H9 (cell line): ENCODE results near the gene ST8SIA5. TPM values are rescaled to one million over a fixed set of nuclear protein-coding genes. Genes with fewer than 3 reads are reported as not detected.

ENCODE experiments used
- DNase-seq: peaks from one replicate; pipeline ENCODE4 v3.0.0-alpha.2; 2017
- H2AFZ ChIP-seq: one replicate; pipeline ENCODE4 v1.6.1; 2013; ENCODE audit warnings: mild to moderate bottlenecking, low read length, control low read depth, moderate library complexity
- H2AK5ac ChIP-seq: 2 replicates; pipeline ENCODE4 v1.6.1; 2013; ENCODE audit warnings: low read length, control low read depth, mixed read lengths; ENCODE audit not compliant: insufficient read length
- H2BK120ac ChIP-seq: one replicate; pipeline ENCODE4 v1.6.1; 2013; ENCODE audit warnings: low read depth, mild to moderate bottlenecking, low read length, control low read depth, inconsistent platforms; ENCODE audit not compliant: poor library complexity, severe bottlenecking
- H2BK12ac ChIP-seq: 2 replicates; pipeline ENCODE4 v1.6.1; 2013; ENCODE audit warnings: low read length, control low read depth, mixed read lengths, low read depth; ENCODE audit not compliant: insufficient read length
- H2BK15ac ChIP-seq: 2 replicates; pipeline ENCODE4 v1.6.1; 2013; ENCODE audit warnings: low read depth, low read length, control low read depth
- H2BK20ac ChIP-seq: one replicate; pipeline ENCODE4 v1.6.1; 2013; ENCODE audit warnings: low read depth, mild to moderate bottlenecking, low read length, control low read depth, inconsistent platforms; ENCODE audit not compliant: poor library complexity, severe bottlenecking
- H2BK5ac ChIP-seq: 2 replicates; pipeline ENCODE4 v1.6.1; 2013; ENCODE audit warnings: low read length, control low read depth, mixed read lengths; ENCODE audit not compliant: insufficient read length
- H3K14ac ChIP-seq: 2 replicates; pipeline ENCODE4 v1.6.1; 2013; ENCODE audit warnings: low read length, control low read depth; ENCODE audit not compliant: insufficient read depth
- H3K18ac ChIP-seq: 2 replicates; pipeline ENCODE4 v1.6.1; 2013; ENCODE audit warnings: low read depth, mild to moderate bottlenecking, mixed read lengths, low read length, control low read depth; ENCODE audit not compliant: insufficient read length
- H3K23ac ChIP-seq: 2 replicates; pipeline ENCODE4 v1.6.1; 2013; ENCODE audit warnings: low read length, control low read depth, mixed read lengths, low read depth; ENCODE audit not compliant: insufficient read length
- H3K23me2 ChIP-seq: 2 replicates; pipeline ENCODE4 v1.6.1; 2013; ENCODE audit warnings: low read depth, mild to moderate bottlenecking, mixed read lengths, low read length, control low read depth; ENCODE audit not compliant: insufficient read length, poor library complexity, severe bottlenecking
- H3K27ac ChIP-seq: 2 replicates; pipeline ENCODE4 v1.5.1; 2013; ENCODE audit warnings: low read length, control low read depth, mixed read lengths, low read depth; ENCODE audit not compliant: insufficient read length
- H3K27me3 ChIP-seq: 2 replicates; pipeline ENCODE4 v1.6.1; 2013; ENCODE audit warnings: low read length, control low read depth, inconsistent platforms; ENCODE audit not compliant: insufficient read depth
- H3K4ac ChIP-seq: 2 replicates; pipeline ENCODE4 v1.6.1; 2013; ENCODE audit warnings: low read depth, mild to moderate bottlenecking, control low read depth, inconsistent platforms, low read length, moderate library complexity
- H3K4me1 ChIP-seq: 2 replicates; pipeline ENCODE4 v1.6.1; 2013; ENCODE audit warnings: low read length, control low read depth, inconsistent platforms; ENCODE audit not compliant: insufficient read depth
- H3K4me2 ChIP-seq: 2 replicates; pipeline ENCODE4 v1.6.1; 2013; ENCODE audit warnings: low read length, control low read depth, mixed read lengths; ENCODE audit not compliant: insufficient read length, insufficient read depth
- H3K56ac ChIP-seq: 2 replicates; pipeline ENCODE4 v1.6.1; 2013; ENCODE audit warnings: low read depth, mild to moderate bottlenecking, mixed read lengths, low read length, control low read depth; ENCODE audit not compliant: insufficient read length
- H3K79me1 ChIP-seq: 2 replicates; pipeline ENCODE4 v1.6.1; 2013; ENCODE audit warnings: low read depth, mild to moderate bottlenecking, moderate library complexity, low read length, control low read depth, inconsistent platforms; ENCODE audit not compliant: insufficient read depth, poor library complexity, severe bottlenecking
- H3K79me2 ChIP-seq: 2 replicates; pipeline ENCODE4 v1.6.1; 2013; ENCODE audit warnings: low read length, control low read depth, inconsistent platforms; ENCODE audit not compliant: insufficient read depth
- H3K9ac ChIP-seq: 2 replicates; pipeline ENCODE4 v1.6.1; 2013; ENCODE audit warnings: low read length, control low read depth, mixed read lengths; ENCODE audit not compliant: insufficient read length; ENCODE audit errors: extremely low read depth
- H3K9me3 ChIP-seq: one replicate; pipeline ENCODE4 v1.6.1; 2013; ENCODE audit warnings: low read depth, low read length, inconsistent platforms; ENCODE audit not compliant: control insufficient read depth
- H3T11ph ChIP-seq: one replicate; pipeline ENCODE4 v1.6.1; 2013; ENCODE audit warnings: mild to moderate bottlenecking, low read length, control low read depth, inconsistent platforms
- H4K20me1 ChIP-seq: one replicate; pipeline ENCODE4 v1.6.1; 2013; ENCODE audit not compliant: control insufficient read depth, insufficient read length, insufficient read depth
- H4K5ac ChIP-seq: 2 replicates; pipeline ENCODE4 v1.6.1; 2013; ENCODE audit warnings: low read depth, mild to moderate bottlenecking, mixed read lengths, low read length, control low read depth; ENCODE audit not compliant: insufficient read length
- H4K8ac ChIP-seq: replicated peaks from 2 replicates; pipeline ENCODE4 v1.6.1; 2013; ENCODE audit warnings: low read length, control low read depth, mixed read lengths, low read depth; ENCODE audit not compliant: insufficient read length
- H4K91ac ChIP-seq: 2 replicates; pipeline ENCODE4 v1.6.1; 2013; ENCODE audit warnings: low read depth, mild to moderate bottlenecking, moderate library complexity, mixed read lengths, low read length, control low read depth; ENCODE audit not compliant: insufficient read length
- H3K27ac Mint-ChIP-seq, 3 experiments: 2 replicates in 2 of 3; 3 replicates in 1 of 3; pipeline ENCODE4 v1.8.0; 2020 to 2021; ENCODE audit warnings: mixed read lengths in 3 of 3, mild to moderate bottlenecking in 1 of 3, moderate library complexity in 1 of 3
- H3K27me3 Mint-ChIP-seq: 2 replicates; pipeline ENCODE4 v1.8.0; 2021; ENCODE audit warnings: low read depth, mild to moderate bottlenecking, moderate library complexity, mixed read lengths
- H3K36me3 Mint-ChIP-seq, 3 experiments: 2 replicates in 2 of 3; 3 replicates in 1 of 3; pipeline ENCODE4 v1.8.0; 2020 to 2021; ENCODE audit warnings: low read depth in 3 of 3, mixed read lengths in 3 of 3; ENCODE audit not compliant: insufficient read depth in 1 of 3
- H3K4me1 Mint-ChIP-seq, 2 experiments: 2 replicates each; pipeline ENCODE4 v1.8.0; 2020; ENCODE audit warnings: mixed read lengths in 2 of 2
- H3K4me3 Mint-ChIP-seq, 2 experiments: 2 replicates in 1 of 2; 3 replicates in 1 of 2; pipeline ENCODE4 v1.8.0; 2020 to 2021; ENCODE audit warnings: mild to moderate bottlenecking in 2 of 2, mixed read lengths in 2 of 2, moderate library complexity in 1 of 2
- H3K9me3 Mint-ChIP-seq, 2 experiments: 2 replicates in 1 of 2; 3 replicates in 1 of 2; pipeline ENCODE4 v1.8.0; 2020; ENCODE audit warnings: mild to moderate bottlenecking in 2 of 2, mixed read lengths in 2 of 2, moderate library complexity in 1 of 2
- CTCF ChIP-seq: fragments of 200-600 bp; sonication (generic); conservative IDR thresholded peaks from 3 replicates; pipeline ENCODE4 v1.8.0; 2021; ENCODE audit warnings: antibody characterized with exemption, mild to moderate bottlenecking
- WGBS: extraction: QIAGEN DNeasy Blood & Tissue Kit; methylation state at CpG from one replicate; pipeline ENCODE4 v1.1.7; 2013; ENCODE audit warnings: missing lambda C conversion rate, low lambda C conversion rate, mixed read lengths; ENCODE audit not compliant: insufficient read length; ENCODE audit errors: extremely low coverage; 5-methylcytosine and 5-hydroxymethylcytosine counted together
- total RNA-seq: library from RNA; stranded (reverse); gene quantifications from 2 replicates; pipeline ENCODE4 v1.2.1, GENCODE V29; 2021

The ST8SIA5 gene
- total RNA-seq, 1 experiment from 2014 or later, result 0.63 TPM

GRCh38 chr18:46771141-46771540, 14.3 kb upstream of the ST8SIA5 start:
- Mint-ChIP-seq H3K36me3 (no peaks in the 10 kb centered on the region), H3K4me3 (no peak overlapping the region), H3K27ac (no peak overlapping the region), H3K27me3 (peaks cover 4% of the 10 kb centered on the region), H3K9me3 (no peaks in the 10 kb centered on the region), H3K4me1 (peaks cover 36 to 39% of the 10 kb centered on the region in 2 experiments)
- WGBS, result no CpG with 5 or more reads among the region's 3 CpGs
- no peaks in the 10 kb centered on the region for H3K9me3 ChIP-seq
- no peak overlapping the region for H3K56ac ChIP-seq
- H3K27ac ChIP-seq, result no peak overlapping the region
- no peak overlapping the region for H4K8ac ChIP-seq
- H3K79me2 ChIP-seq, result no peaks in the 10 kb centered on the region
- H3K9ac ChIP-seq, result no peak overlapping the region
- H3K4ac ChIP-seq, result no peak overlapping the region
- no peak for DNase-seq
- no peak overlapping the region for H2AK5ac ChIP-seq
- no peak overlapping the region for H2BK15ac ChIP-seq
- H3K23me2 ChIP-seq, result no peaks in the 10 kb centered on the region
- H3K4me1 ChIP-seq, result peaks cover 3% of the 10 kb centered on the region; the same call in 1 of the 2 replicates
- H3K27me3 ChIP-seq, result no peaks in the 10 kb centered on the region
- no peak overlapping the region for H2AFZ ChIP-seq
- H2BK120ac ChIP-seq, result no peak overlapping the region
- no peak overlapping the region for H3K4me2 ChIP-seq
- TF ChIP-seq CTCF, result no peak
- no peak overlapping the region for H3T11ph ChIP-seq
- H3K18ac ChIP-seq, result no peak overlapping the region
- no peak overlapping the region for H2BK5ac ChIP-seq
- H4K91ac ChIP-seq, result no peak overlapping the region
- no peak overlapping the region for H2BK20ac ChIP-seq
- H3K79me1 ChIP-seq, result no peaks in the 10 kb centered on the region
- no peak overlapping the region for H3K14ac ChIP-seq
- no peak overlapping the region for H4K5ac ChIP-seq
- H4K20me1 ChIP-seq, result no peaks in the 10 kb centered on the region
- no peak overlapping the region for H3K23ac ChIP-seq
- no peak overlapping the region for H2BK12ac ChIP-seq
